SU-DHL-6 (cell line): Measurements from ENCODE around the gene IFTAP.

Experiments
- H2AFZ ChIP-seq: fragments of 200-600 bp; sonication (generic); 2 replicates; pipeline ENCODE4 v1.6.1; 2014; ENCODE audit warnings: low read depth, mild to moderate bottlenecking, moderate library complexity, mixed read lengths, antibody characterized with exemption, low read length; ENCODE audit not compliant: severe bottlenecking
- H3F3A ChIP-seq: fragments of 200-600 bp; shearing (Covaris generic); 2 replicates; pipeline ENCODE4 v1.6.0; 2016; ENCODE audit warnings: antibody characterized with exemption, mild to moderate bottlenecking; ENCODE audit not compliant: insufficient read depth
- H3K27ac ChIP-seq: fragments of 200-600 bp; sonication (generic); 2 replicates; pipeline ENCODE4 v1.5.1; 2016; ENCODE audit warnings: low read depth, mild to moderate bottlenecking, low read length, moderate library complexity, mixed read lengths
- H3K27me3 ChIP-seq: fragments of 200-600 bp; sonication (generic), shearing (Covaris generic); 2 replicates; pipeline ENCODE4 v1.6.0; 2014; ENCODE audit warnings: mild to moderate bottlenecking, low read length
- H3K36me3 ChIP-seq: fragments of 200-600 bp; sonication (generic); 2 replicates; pipeline ENCODE4 v1.6.1; 2014; ENCODE audit warnings: mild to moderate bottlenecking, low read length, mixed read lengths
- H3K4me2 ChIP-seq: fragments of 300-600, 200-600 bp; shearing (Covaris generic), sonication (generic); 2 replicates; pipeline ENCODE4 v1.6.0; 2014; ENCODE audit warnings: low read length, low read depth, mild to moderate bottlenecking; ENCODE audit not compliant: poor library complexity, severe bottlenecking
- H3K4me3 ChIP-seq: fragments of 200-600 bp; sonication (generic); 2 replicates; pipeline ENCODE4 v1.5.1; 2014; ENCODE audit warnings: antibody characterized with exemption, low read length, mild to moderate bottlenecking, mixed read lengths; ENCODE audit not compliant: insufficient read depth, poor library complexity, severe bottlenecking
- H3K79me2 ChIP-seq: fragments of 200-600 bp; sonication (generic); 2 replicates; pipeline ENCODE4 v1.6.1; 2014; ENCODE audit warnings: mild to moderate bottlenecking, low read length, moderate library complexity; ENCODE audit not compliant: insufficient read depth
- H3K9ac ChIP-seq: fragments of 200-600 bp; sonication (generic); 2 replicates; pipeline ENCODE4 v1.7.0; 2014; ENCODE audit warnings: mild to moderate bottlenecking, low read length
- H3K9me2 ChIP-seq: fragments of 200-600 bp; sonication (generic); replicated peaks from 2 replicates; pipeline ENCODE4 v1.6.1; 2014; ENCODE audit warnings: low read length; ENCODE audit not compliant: insufficient read depth
- H3K9me3 ChIP-seq: fragments of 200-600 bp; sonication (generic); 2 replicates; pipeline ENCODE4 v1.6.1; 2014; ENCODE audit warnings: low read length, mixed read lengths; ENCODE audit not compliant: insufficient read depth
- H4K20me1 ChIP-seq: fragments of 200-600 bp; sonication (generic); 2 replicates; pipeline ENCODE4 v1.6.1; 2014; ENCODE audit warnings: low read depth, mild to moderate bottlenecking, antibody characterized with exemption, low read length, moderate library complexity, mixed read lengths
- EZH2phosphoT487 ChIP-seq: fragments of 200-600 bp; sonication (generic), shearing (Covaris generic); conservative IDR thresholded peaks from 2 replicates; pipeline ENCODE4 v1.6.1; 2018; ENCODE audit warnings: mild to moderate bottlenecking, antibody characterized with exemption, low read length, moderate library complexity, mixed read lengths
- TF ChIP-seq, protein P1 (sequence below): fragments of 200-600 bp; sonication (generic); IDR thresholded peaks from one replicate; pipeline ENCODE4 v1.5.1; 2017; ENCODE audit warnings: antibody characterized with exemption, mild to moderate bottlenecking, low read length, moderate library complexity; ENCODE audit not compliant: insufficient read depth, poor library complexity, severe bottlenecking

IFTAP gene

DNA sequence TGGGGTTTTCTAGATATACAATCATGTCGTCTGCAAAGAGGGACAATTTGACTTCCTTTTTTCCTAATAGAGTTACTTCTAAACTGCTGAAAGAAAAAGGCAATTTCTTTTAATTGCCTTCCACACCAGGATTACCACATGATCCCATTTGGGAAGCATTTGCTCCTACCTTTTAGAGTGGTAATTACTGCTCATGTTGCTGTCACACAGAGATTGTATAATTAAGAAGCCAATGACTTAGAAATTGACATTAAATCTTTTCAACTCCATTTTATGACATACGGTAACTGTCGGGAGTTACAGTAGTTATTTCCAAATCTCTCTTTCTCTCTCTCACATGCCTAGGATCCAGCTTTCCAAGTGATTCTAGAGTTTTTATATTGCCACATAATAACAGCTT, 21.5 kb downstream of the IFTAP start:
- Histone ChIP-seq H3K27ac (no peak overlapping the region), H3K36me3 (no peaks in the 10 kb centered on the region), H3K4me2 (no peak overlapping the region), H3K9me3 (no peaks in the 10 kb centered on the region), H3K79me2 (no peaks in the 10 kb centered on the region), H3K27me3 (no peaks in the 10 kb centered on the region), H4K20me1 (no peaks in the 10 kb centered on the region), H3F3A (no peaks in the 10 kb centered on the region), H3K9ac (no peak overlapping the region), H2AFZ (no peak overlapping the region), H3K9me2 (no peaks in the 10 kb centered on the region), H3K4me3 (no peak overlapping the region)
- no peak for TF ChIP-seq EZH2phosphoT487
- TF ChIP-seq, protein P1, sequence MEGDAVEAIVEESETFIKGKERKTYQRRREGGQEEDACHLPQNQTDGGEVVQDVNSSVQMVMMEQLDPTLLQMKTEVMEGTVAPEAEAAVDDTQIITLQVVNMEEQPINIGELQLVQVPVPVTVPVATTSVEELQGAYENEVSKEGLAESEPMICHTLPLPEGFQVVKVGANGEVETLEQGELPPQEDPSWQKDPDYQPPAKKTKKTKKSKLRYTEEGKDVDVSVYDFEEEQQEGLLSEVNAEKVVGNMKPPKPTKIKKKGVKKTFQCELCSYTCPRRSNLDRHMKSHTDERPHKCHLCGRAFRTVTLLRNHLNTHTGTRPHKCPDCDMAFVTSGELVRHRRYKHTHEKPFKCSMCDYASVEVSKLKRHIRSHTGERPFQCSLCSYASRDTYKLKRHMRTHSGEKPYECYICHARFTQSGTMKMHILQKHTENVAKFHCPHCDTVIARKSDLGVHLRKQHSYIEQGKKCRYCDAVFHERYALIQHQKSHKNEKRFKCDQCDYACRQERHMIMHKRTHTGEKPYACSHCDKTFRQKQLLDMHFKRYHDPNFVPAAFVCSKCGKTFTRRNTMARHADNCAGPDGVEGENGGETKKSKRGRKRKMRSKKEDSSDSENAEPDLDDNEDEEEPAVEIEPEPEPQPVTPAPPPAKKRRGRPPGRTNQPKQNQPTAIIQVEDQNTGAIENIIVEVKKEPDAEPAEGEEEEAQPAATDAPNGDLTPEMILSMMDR = no peak

DNA sequence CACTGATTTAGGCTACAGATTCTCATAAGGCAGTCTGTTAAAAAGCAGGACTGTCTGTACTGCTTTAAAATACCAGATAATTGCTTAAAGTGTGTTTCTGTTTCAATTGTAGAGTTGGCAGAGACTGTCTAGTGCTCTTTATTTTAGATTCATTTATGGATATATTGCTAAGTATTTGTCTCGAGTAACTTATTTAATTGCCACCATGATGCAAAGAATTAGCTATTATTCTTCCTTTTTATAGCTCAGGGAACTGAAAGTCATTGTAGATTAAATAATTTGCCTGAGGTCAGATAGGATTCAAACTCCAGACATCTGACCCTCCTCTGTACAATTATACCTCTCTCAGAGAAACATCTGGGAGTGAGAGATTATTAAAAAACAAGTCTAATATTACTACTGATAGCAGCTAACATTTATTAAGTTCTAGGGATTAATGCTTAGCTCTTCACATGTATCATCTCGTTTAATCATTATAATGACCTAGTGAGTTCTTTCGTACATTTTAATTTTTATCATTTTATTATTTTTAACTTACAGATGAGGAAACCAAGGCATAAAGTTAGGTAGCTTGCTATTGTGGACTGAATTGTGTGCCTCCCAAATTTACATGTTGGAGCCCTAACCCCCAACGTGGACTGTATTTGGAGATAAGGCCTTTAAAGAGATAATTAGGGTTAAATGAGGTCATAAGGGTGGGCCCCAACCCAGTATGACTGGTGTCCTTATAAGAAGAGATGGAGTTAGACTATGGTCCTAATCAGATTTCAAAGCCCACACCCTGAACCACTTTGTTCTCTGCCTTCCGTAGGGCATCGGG, 23.5 kb downstream of the IFTAP start:
- Histone ChIP-seq H3K27me3 (no peaks in the 10 kb centered on the region), H3K9me2 (no peaks in the 10 kb centered on the region), H3F3A (no peaks in the 10 kb centered on the region), H3K9ac (no peak overlapping the region), H4K20me1 (no peaks in the 10 kb centered on the region), H3K36me3 (no peaks in the 10 kb centered on the region), H3K27ac (no peak overlapping the region), H3K4me3 (no peak overlapping the region), H3K79me2 (no peaks in the 10 kb centered on the region), H2AFZ (no peak overlapping the region), H3K9me3 (no peaks in the 10 kb centered on the region), H3K4me2 (no peak overlapping the region)
- TF ChIP-seq EZH2phosphoT487 = no peak
- TF ChIP-seq, protein P1 = no peak

DNA sequence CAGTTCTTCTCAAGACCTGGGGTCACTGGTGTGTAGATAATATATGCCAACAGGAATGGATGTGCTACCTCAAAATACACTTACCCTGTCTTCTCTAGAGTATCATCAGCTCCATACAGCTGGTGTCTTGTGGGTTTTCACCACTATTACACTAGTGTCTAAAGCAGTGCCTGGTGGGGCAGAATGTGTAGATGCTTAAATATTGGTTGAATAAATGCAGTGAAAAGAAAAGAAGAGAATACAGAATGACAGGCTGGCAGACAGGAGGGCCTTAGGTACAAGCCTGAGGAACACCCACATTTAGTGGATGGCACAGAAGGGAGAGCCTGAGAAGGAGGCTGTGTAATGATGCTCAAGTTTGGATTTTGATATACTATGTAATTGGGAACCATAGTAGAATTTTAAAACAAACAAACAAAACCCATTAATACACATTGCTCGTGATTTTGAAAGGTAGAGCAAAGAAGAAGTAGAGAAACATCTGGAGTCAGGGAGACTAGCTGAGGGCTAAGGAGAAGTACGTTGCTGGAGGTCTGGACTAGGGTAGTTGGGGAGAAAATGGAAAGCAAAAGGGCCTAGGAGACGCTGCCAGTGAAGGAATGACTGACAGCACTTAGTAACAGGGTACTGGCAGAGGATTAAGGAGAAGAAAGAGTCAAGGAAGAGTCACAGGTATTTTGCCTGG, 24.2 kb downstream of the IFTAP start:
- H3K4me3 ChIP-seq = no peak overlapping the region
- no peaks in the 10 kb centered on the region for H4K20me1 ChIP-seq
- H3K27me3 ChIP-seq = no peaks in the 10 kb centered on the region
- H3K4me2 ChIP-seq = no peak overlapping the region
- no peaks in the 10 kb centered on the region for H3F3A ChIP-seq
- no peak overlapping the region for H3K9ac ChIP-seq
- H2AFZ ChIP-seq = no peak overlapping the region
- H3K9me2 ChIP-seq = no peaks in the 10 kb centered on the region
- no peaks in the 10 kb centered on the region for H3K36me3 ChIP-seq
- no peaks in the 10 kb centered on the region for H3K9me3 ChIP-seq
- H3K79me2 ChIP-seq = no peaks in the 10 kb centered on the region
- H3K27ac ChIP-seq = no peak overlapping the region
- no peak for TF ChIP-seq EZH2phosphoT487
- TF ChIP-seq, protein P1 = no peak
